HL-60/S4 treated with phorbol 12-myristate 13-acetate at 8.2 ng/mL for 4 days and 3 days (cell line): ENCODE results near the gene ABHD15.
"Not testable (repeated sequence)": the region's sequence is repeated elsewhere in the genome, so short reads cannot be mapped to it uniquely, and the experiment has no call there.

ENCODE experiments used
- in situ Hi-C: fragments of 300-500 bp; cut with MboI; formaldehyde crosslinking; loops from 2 replicates; pipeline ENCODE4 v1.15.0; 2022; ENCODE audit warnings: low sequenced_read_pairs

ABHD15 gene

DNA sequence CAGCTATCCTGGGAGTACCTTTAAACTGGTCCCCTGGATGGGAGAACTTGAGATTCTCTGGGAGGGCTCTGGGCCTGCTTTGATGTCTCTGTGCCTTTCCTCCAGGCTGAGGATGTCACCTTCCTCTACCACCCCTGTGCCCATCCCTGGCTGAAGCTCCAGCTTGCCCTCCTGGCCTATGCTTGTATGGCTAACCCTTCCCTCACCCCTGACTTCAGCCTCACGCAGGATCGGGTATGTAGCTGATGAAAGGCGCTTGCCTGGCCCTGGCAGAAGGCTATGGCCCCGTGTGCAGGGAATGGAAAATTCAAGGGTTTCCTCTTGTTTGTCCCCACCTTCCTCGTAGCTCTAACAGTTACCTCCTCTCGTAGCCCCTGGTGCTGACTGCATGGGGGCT is 4.6 kb upstream of the ABHD15 start:
- in situ Hi-C loops, result no loop called here

DNA sequence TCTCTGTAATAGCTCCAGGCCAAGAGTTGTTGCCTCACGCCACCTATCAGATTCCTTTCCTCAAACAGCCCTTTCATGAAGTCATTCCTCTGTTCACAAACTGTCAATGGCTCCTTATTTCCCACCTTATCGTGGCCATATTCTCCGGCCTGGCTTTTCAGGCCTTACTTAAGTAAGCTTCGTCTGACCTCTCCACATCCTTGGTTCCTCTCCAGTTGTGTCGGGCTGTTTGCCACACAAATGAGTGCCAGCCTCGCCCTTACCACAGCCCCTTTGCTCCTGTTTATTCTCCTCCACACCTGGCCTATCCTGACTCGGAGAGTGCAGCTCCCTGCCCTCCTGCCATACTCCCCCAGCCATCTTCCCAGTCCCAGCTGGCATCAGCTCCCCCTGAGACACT is 3.7 kb upstream of the ABHD15 start:
- in situ Hi-C loops, result no loop called here

DNA sequence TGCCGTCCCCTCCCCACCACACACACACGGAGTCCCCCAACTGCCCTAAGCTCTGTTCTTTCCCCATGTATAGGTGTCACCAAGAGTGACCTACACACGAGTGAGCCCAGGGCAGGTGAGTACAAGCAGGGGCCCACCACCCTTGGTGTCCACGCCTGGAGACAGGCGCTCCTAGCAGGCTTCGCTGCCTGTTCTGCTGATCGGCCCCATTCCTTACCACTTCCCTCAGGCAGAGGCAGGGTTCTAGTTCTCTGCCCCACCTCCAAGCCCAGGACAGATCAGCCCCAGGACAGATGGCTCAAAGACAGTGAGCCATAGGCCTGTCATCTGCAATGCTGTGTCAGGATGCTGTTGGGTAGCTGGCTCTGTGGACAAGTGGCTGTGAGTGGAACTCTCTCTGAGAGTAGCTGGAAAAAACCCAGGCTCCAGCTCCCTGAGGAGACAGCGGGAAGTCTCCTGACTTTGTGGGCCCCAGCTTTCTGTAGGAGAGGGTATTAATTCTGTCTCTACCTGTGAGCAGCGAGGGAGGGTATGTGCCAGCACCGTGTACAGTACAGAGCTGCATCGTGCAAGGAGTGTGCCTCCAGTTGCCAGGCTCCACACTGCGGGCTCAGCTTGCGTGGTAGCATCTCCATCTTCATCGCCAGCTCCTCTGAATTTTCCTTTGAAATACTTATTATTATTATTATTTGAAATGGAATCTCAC is 2.6 kb upstream of the ABHD15 start:
- in situ Hi-C loops, result no loop called here

DNA sequence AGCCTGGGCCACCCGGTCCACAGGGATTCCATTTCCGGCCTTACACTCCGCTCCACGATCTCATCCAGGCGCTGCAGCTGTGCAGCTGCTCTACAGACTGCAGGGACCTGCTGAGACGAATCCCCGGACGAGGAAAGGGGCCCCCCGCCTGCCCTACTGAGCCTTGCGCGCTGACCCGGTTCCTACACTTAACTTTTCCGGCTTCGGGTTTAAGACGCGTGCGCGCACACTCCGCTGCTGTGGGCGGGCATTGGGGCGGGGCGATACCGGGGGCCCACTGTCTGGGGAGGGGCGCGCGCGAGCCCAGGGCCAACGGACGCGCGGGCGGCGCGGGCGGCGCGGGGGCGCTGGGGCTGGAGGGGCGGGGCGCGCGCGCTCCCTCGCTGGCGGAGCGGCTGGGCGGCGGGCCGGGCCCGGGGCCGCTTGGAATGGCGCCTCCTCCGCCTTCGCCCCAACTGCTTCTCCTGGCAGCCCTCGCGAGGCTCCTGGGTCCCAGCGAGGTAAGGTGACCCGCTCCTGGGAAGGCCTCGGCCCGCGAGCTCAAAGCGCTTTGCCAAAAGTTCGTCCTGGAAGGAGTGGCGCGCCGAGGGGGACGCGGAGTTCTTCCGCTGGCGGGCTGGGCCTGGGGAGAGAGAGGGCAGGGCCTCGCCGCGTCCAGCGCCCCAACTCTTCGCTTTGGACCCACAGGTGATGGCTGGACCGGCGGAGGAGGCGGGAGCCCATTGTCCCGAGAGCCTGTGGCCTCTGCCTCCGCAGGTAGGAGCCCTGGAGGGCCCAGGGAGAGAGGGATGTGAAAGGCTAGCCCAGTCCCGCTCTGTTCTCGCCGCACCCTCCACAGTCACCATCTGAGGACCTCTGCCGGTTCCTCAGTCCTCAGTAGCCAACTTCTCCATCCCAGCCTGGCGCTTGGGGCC is 1.8 kb upstream of the ABHD15 start, which contains the start of gene TP53I13:
Gene TP53I13, plus strand, starts transcription at position 371 of the 914 bp plus-strand sequence. Its CDS starts 58 bp downstream, at position 429.
- in situ Hi-C loops, result no loop called here

DNA sequence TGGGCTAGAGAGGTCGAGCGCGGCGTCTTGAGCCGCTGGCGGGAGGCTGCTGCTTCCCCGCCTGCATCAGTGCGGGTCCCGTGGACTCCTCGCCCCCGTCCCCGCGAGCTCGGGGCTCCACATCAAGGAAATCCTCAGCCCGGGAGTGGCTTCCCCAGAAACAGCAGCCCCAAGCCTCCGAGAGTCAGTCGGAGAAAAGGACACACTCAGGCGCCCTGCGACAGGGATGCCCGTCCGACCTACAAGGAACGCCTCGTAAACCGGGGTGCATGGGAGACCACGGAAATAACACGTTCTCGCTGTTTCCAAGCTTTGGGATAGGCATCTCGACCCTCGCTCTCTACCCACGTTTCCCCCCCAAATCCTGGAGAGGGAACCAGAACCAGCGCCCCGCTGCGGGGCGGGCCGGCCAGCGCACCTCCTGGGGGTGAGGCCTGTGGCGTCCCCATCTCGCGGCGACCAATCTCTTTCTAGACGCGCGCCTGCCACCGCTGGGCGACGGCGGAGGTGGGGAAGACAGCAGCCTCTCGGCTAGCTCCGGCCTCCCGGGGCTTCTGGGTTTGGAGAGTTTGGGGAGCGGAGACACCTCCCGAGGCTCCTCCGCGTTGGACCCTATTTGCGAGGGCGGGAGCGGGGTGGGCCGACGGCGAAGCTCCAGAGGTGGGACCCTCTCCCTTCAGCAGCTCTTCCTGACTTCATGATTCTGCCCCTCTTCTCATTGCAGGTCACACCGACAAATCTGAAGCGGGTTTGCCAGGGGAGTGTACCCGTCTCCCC is 905 bp upstream of the ABHD15 start:
- in situ Hi-C loops, result no loop called here

DNA sequence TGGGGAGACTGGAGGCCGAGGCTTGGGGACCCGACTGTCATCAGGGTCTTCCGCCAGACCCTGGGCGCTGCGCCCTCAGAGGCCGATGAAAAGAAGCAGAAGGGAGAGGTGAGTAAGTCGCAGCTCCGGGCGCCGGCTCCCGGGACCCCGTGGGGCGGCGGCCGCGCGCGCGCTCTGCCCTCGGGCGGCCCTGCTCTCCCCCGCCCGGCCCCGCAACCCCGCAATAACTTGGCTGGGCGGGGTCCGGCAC is 392 bp upstream of the ABHD15 start:
- in situ Hi-C loops, result no loop called here

DNA sequence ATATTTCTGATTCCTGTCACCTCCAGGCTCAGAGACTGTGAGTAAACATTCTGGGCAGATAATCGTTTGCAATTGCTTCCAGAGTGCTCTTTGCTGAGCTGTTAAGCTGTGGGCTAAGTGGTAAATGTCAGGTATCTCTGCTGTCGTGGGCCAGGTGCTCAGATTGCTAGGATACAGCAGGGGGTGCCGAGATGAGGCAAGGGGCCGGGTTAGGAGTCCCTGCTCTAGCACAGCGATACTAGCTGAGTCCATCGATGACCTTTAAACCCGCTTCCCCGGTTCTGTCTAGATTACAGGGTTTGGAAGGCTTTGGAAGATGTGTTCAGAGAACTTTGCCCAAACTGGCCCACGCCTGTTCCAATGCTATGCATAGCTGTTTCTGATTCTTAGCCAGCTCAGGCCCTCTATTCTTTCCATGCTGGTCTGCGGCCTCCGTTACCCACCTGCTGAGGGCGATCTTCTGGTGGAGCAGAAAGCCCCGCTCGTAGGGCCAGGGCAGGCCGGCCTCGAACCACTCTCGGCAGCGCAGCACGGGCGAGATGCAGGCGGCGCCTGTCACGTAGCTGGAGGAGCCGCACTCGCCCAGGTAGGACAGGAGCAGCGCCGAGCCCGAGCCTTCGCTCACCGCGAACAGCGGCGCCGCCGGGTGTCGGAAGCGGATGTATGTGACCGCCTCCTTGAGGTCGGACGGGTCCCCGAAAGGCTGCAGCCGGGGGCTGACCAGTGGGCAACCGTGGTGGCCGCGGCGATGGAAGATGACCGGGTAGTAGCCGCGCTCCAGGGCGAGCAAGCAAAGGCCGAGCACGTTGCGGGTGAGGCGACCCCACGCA is 979 bp downstream of the ABHD15 start:
- in situ Hi-C loops, result no loop called here

DNA sequence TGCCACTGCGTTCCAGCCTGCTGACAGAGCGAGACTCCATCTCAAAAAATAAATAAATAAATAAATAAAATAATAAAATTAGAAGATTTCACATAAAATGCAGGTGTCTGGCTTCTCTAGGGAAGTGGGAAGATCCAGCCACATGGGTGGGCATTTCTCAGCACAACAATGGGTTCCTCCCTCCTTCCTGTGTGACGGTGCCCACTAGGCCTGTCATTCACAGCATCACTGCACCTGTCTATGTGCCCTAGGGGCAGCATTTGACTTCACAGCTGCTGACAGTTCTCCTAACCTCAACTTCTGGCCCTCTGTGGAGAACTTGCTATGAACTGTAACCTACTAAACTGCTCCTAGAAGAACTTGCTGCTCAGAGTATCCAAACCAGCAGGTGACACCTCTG is 3.0 kb downstream of the ABHD15 start:
- in situ Hi-C loops, result no loop called here

DNA sequence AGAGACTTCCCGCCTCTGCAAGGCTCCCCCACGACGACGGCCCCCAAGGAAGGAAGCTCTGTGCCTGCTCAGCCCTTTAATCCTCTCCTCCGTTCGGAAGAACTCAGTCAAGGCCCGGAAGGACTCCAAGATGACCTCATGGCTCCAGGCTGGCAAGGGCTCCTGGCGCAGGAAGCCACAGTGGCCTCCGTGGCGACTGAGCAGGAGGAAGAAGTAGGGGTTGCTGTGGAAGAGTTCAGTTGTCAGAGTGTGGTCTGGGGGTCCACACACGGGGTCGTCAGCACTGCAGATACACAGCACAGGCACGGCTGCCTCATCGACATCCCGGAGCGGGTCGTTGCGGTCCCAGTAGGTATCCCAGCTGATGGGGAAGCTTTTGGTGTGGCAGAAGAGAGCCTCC is 4.2 kb downstream of the ABHD15 start:
- in situ Hi-C loops, result no loop called here

DNA sequence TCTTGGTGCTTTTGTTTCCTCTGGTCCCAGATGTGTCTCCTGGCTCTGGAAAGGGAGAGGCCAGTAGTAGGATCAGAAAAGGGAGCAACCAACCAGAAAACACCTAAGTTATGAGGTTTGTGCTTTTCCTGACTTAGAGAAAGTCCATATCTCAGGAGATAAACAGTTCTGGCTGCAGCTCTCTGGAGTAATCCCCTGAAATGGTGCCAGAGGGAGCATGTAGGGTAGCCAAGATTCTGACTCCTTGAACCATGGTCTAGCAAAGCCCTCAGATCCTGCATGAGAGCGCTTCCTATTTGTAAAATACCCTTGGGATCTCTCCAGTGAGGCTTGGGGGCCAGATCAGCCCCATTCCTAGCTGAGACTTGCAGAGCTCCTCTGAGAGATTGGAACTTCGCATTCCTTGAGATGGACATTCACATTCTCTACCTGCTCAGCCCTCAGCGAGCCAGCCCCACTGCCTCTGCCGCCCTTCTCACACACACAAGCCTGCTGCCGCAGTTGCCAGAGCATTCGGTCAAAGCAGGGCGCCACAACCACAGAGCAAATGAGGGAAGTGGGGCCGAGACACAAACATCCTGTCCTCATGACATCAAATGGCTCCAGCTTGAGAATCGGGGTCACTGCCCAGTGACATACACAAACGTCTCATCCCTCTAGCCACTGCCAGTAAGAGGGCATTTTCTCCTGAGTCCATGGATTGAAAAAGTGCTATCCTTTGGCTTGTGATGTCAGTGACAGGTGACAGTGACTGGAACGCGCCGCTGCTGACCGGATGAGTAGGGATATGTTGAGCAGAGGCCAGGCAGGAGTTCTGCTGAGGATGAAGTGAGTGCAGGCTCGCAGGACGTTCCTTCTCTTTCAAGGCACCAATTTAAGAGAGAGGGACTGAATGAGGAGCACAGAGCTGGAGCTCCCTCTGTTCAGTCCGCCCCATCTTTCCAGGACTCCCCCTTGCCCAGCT is 5.0 kb downstream of the ABHD15 start:
- in situ Hi-C loops, result no loop called here

DNA sequence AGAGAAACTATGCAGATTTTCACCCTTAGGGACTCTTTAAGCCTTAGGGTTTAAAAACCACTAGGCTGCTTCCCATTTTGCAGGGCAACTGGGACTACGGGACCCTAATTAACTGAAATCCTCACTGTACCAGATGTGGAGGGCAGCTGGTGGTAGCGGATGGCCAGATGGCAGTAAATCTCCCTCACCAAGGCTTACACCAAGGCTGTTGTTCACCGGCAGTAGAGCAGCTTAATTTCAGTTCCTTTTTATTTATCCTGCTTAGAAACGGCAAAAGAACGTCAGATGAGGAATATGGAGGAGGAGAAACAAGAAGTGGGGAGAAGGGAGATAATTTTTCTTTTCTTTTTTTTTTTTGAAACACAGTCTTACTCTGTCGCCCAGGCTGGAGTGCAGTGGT is 6.5 kb downstream of the ABHD15 start:
- in situ Hi-C loops, result no loop called here

DNA sequence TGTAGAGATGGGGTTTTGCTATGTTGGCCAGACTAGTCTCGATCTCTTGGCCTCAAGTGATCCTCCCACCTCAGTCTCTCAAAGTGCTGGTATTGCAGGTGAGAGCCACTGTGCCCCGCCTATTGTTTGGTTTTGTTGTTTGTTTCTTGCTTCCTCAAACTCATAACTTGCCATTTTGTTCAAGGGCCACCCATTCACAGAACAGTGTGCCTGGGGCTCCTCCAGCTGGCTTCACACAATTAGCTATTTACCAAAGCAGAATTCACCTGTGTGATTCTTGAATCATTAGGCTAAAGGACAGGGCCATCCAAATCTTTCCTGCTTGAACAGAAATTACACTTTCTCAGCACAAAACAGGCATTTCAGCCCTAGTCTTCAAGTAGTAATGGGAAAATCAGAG is 7.2 kb downstream of the ABHD15 start:
- in situ Hi-C loops, result no loop called here

DNA sequence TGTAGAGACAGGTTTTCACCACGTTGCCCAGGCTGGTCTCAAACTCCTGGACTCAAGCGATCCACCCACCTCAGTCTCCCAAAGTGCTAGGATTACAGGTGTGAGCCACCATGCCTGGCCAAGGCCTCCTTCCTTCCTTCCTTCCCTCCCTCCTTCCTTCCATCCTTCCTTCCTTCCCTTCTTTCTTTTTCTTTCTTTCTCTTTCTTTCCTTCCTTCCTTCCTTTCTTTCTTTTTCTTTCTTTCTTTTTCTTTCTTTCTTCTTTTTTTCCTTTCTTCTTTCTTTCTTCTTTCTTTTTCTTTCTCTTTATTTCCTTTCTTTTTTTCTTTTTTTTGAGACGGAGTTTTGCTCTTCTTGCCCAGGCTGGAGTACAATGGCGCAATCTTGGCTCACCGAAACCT is 8.7 kb downstream of the ABHD15 start:
- in situ Hi-C loops, result not testable (repeated sequence)

DNA sequence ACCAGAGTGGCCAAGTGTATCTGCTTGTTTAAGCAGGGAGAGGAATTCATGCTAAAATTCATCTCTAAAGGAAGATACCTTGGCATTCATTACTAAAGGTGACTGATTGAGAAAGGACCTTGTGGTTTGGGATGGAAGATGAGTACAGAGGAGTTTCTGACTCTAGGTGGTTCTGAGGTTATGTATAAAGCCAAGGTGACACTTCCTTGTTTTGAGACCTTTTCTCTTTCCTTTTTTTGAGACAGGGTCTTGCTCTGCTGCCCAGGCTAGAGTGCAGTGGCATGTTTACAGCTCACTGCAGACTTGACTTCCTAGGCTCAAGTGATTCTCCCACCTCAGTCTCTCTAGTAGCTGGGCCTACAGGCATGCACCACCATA is 9.1 kb downstream of the ABHD15 start:
- in situ Hi-C loops, result no loop called here

DNA sequence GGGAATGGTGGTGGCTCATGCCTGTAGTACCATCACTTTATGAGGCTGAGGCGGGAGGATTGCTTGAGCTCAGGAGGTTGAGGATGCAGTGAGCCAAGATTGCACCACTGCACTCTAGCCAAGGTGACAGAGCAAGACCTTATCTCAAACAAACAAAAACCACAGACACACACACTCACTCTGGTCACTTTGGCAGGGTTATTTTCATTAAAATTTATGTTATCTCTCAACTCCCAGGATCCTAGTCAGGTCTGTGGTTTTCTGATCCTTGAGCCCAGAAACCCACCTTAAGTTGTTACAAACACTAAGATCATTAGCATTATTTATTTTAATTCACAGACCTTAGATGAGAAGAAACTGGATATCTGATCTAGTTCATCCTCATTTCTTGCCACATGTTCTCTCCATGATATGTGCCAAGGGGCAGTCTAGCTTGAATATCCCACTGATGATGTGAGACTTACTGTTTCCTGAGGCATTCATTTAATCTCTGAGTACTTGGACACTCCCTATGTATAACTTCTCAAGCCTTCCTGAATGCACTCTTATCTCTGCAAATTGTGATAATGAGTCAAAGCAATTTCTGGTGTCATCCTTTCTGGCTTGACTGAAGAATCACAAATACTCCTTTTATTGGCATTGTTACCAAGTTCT is 9.6 kb downstream of the ABHD15 start:
- in situ Hi-C loops, result no loop called here

DNA sequence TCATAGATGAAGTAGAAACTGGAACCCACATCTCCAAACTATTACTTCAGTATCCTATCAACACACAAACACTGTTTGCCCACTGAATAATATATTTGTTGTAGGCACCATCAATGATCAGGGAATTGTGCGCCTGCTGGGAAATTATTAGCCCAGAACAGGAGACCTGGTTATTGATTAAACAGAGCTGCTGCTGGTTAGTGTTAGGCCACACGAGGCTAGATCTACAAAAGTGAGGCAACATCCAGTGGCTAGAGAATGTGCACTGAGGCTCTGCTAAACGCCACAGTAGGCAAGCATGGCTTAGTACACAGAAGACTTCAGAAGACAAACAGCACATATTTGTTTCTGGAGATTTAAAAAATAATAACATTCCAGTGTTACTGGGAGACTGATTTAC is 11.0 kb downstream of the ABHD15 start:
- in situ Hi-C loops, result no loop called here

DNA sequence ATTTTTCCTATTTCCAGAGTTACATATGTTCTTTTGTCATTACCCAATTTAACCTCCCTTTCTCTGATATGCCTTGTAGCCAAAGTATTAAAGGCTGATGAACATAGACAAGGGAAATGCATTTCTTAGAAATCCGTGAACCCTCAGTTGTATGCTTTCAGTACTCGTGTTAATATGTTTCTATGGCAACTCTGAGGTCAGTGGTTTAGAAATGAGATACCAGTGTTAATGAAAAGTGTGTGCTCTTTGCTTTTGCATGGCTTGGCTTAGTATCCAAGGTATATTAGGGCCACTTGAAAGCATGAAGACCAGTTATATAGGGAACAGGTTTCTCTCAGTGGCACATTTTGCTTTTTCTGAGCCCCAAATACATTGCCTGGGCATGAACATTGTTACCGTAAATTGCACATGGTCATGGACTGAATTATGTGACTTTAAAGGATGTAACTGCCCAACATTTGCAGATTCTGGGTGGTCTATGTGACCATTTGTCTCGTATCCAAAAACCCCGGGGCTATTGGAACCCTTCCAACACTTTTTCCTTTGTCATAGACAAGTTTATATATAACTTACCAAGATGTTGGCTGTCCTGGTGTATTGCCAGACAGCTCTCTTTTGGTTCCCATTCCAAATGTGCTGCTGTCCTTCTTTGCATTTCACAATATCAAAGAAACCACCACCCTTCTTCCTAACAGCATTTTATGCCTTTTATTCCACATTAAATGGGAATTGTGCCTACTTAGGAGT is 17.5 kb downstream of the ABHD15 start:
- in situ Hi-C loops, result no loop called here

DNA sequence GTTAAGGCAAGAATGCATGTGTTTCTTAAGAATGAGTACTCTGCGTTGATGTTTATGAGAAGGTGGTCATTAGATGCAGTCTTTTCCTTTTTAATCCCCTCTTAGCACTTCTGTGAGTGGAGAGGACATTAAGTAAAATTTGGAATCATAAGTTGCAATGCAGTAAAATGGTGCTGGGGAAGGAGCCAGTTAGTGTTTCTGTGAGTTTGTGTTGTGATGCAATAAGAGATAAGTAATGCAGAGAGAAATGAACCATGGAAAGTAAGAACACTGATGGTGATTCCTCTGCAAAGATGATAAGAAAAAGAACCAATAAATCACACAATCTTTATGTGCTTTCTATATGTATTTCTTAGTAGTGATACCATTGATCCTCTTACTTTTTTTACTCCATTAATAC is 20.0 kb downstream of the ABHD15 start:
- in situ Hi-C loops, result no loop called here

DNA sequence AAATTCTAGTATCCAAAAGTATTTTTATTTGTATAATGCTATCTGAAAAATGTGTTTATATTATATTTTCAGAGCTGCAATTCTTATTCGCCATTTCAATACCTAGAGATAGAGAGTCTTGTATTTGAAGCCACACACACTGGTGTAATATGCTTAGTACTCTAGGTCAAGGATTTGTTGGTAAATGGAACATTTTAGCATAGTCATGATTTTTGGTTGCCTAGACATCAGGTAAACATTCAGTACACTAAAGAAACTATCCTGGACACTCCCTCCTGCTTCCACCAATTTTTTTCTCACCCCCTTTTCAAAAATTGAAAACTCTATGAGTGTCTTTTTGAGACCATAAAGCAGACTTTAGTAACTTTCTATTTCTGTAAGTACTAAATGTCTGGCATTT is 20.8 kb downstream of the ABHD15 start:
- in situ Hi-C loops, result no loop called here
